ENCODE data around the gene SOX18.

Gene SOX18

DNA sequence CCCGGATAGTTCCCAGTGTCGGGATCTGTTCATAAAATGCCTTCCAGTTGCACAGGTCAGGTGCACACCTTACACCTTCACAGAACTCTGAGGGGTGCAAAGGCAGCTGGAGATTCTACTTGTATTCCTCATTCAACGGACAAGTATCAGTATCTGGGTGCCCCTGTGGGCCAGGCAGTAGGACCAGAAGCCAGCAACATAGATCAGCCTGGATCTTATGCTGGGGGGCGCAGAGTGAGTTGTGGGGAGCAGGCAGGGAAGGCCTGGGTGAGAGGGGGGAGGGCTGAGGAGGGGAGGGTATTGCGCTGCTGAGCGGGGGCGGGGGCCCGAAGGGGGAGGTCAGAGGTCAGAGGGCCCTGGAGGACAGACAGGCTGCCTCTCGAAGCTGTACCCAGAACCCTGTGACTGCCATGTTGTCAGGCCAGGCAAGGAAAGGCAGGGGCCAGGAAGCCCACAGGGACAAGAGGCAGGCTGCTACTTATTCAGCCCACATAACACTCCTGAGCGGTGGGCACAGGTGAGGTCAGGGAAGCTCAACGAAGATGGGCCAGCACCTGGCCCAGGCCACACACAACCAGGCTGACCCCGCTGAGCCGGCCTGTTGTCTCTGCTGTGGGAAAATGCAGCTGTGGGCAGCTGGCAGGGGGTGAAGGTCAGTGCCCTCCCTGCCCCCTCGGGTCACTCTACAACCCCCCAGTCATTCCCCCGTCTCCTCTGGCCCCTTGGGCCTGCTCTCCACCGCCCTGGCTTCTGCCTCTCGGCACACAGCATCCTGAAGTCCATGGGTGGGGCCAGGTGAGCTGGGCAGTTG, 31.6 kb upstream of the SOX18 start:
- no peak for DNase-seq (ENCODE audit: low read depth in 2 of 2)

DNA sequence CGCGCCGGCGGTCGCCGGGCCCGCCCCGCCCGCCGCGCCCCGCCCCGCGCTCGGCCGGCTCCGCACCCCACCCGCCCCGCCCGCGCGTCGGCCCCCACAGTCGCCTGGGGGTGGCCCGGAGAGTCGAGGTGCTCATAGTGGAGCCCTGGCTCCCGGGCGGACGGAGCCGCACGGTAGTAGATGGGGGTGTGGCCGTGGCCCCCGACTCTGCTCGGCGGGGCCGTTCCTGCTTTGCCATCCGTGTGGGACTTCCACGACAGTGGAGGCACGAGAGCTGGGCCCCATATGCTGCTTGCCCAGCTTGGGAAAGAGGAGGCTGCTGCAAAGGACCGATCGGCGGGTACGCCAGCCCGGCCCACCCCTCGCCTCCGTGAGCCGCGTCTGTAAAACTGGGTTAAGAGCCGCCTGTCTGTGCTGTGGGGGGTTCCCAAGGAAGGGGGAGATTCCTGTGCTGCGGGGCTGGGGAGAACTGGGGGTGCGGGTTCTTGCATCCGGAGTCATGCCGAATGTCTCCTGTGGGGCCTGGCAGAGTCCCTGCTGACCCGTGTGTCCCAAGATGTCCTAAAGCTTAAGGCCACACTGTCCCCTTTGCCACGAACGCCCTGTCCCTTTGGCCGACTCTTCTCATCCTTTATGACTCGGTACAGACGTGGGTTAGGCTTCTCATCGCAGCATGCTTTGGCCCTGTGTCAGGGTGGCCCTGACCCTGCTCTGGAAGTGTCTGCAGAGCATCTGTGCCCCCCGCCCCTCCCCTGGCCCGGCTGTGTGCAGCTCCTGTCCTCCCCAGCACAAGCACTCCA, 30.8 kb upstream of the SOX18 start, which contains the start of gene OPRL1:
OPRL1 (plus strand) TSS at position 70 of the 800 bp plus-strand sequence. CDS start 12,639 bp downstream, outside the sequence.
- DNase-seq (ENCODE audit: low read depth in 2 of 2): no peak

DNA sequence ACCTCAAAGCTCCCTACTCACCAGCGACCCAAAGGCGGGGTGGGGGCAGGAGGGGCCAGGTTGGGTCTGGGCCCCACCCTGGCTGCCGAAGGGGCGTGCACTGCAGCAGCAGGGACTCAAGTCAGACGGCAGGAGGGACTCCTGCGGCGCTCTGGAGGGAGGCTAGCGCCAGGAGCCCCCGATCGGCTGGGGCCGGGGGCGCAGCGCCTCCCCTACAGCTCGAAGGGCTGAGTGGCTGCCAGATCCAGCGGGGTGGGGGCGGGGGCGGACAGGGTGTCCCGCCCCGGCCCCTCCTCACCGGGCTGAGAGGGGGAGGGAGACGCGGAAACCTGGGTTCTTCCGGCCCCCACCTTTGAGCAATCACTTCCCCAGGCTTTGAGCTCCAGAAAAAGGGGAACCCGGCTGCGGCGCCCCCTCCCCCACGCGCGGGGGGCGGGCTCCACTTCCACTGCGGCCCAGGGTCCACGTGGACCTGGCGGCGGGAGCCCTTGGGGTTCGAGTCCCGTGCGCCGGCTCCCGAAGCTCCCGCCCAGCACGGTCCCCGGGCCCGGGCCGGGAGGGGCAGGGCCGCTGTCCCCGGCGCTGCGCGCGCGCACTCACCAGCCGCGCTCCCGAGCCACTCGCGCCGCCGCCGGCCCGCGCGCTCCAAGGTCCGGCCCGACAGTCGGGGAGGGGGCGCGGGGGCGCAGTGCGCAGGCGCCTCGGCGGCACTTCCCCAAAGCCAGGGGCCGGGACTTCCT, 30.0 kb upstream of the SOX18 start, which contains the start of gene RGS19:
RGS19 (minus strand) TSS at position 246 of the 740 bp plus-strand sequence. CDS start 2,632 bp downstream, outside the sequence.
- DNase-seq (ENCODE audit: low read depth in 2 of 2): peak in 1 of 2 donors; percentile 34

DNA sequence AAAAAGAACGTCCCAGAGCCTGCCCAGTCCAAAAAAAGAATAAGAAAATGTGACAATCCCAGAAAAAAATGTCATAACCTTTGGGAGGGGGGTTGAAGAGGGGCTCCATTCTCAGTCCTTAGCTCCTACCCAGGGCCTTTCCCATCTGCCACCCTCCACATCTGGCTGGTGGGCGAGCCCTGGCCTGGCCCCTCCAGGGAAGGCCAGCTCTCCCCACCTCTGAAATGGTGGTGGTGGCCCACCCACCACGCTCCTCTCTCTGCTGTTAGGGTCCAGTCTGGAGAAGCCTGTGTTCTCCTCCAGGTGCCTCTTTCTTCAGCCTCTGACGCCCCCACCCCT, 29.5 kb upstream of the SOX18 start:
- DNase-seq (ENCODE audit: low read depth in 2 of 2): no peak

DNA sequence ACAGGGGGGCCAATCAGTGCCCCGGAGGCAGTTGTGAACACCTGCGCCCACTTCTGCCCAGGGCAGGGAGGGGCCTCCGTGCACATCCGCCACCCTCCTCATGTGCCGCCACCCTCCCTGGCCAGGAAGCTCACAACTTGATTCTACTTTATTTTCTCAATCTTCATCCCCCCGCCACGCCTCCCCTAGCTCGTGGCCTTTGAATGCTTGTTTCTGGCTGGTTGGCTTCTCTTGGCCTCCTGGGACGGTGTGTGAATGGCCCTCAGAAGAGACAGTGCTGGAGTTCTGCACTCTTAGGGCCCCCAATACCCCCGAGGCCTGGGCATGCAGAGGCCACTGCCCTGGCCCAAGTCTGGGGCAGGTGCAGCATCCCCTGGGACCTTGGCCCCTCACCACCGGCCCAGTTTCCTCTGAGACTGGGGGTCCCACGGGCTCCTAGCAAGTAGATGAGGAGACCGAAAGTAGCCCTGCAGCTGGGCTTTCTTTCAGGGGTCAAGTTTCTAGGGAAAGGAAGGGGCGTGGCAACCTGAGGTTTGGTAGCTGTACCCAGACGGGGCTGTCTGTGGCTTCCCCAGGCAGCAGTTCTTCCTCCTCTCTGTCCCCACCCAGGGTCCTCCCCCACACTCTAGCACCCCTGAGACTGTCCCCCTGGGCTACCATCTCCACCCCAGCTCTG, 28.6 kb upstream of the SOX18 start:
- DNase-seq (ENCODE audit: low read depth in 2 of 2): no peak

DNA sequence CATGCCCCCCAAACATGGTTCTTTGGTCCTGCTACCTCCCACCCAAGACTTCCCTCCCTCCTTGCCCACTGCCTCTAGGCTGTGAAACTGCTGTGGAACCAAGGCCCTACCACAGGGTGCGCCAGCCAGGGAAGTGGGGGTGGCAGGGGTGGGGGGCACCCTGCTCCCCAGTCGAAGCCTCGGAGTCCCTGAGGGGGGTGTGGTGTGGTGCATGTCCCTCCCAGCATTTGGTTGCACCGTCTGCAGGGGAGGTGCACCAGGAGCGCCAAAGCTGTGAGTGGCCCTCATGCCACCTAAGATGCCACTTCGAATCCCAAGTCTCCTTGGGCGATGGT, 28.1 kb upstream of the SOX18 start:
- no peak for DNase-seq (ENCODE audit: low read depth in 2 of 2)

DNA sequence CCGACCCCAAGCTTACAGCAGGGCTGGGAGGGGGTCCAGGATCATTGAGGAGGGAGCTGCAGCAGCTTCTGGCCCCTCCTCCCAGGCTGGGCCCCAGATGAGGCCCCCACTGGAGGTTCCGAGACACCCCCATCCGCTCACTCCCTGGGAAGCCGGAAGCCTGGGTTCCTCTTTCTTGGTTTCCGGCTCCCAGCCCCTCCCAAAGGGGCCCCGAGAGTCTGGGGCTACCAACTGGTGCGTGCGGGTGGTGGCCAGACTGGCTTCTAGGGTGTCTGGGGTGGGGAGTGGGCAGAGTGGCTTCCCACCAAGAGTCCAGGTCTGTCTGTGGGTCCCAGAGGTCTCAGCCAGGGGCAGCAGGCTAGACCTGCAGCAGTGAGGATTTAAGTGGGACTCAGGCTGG, 27.7 kb upstream of the SOX18 start:
- no peak for DNase-seq (ENCODE audit: low read depth in 2 of 2)

DNA sequence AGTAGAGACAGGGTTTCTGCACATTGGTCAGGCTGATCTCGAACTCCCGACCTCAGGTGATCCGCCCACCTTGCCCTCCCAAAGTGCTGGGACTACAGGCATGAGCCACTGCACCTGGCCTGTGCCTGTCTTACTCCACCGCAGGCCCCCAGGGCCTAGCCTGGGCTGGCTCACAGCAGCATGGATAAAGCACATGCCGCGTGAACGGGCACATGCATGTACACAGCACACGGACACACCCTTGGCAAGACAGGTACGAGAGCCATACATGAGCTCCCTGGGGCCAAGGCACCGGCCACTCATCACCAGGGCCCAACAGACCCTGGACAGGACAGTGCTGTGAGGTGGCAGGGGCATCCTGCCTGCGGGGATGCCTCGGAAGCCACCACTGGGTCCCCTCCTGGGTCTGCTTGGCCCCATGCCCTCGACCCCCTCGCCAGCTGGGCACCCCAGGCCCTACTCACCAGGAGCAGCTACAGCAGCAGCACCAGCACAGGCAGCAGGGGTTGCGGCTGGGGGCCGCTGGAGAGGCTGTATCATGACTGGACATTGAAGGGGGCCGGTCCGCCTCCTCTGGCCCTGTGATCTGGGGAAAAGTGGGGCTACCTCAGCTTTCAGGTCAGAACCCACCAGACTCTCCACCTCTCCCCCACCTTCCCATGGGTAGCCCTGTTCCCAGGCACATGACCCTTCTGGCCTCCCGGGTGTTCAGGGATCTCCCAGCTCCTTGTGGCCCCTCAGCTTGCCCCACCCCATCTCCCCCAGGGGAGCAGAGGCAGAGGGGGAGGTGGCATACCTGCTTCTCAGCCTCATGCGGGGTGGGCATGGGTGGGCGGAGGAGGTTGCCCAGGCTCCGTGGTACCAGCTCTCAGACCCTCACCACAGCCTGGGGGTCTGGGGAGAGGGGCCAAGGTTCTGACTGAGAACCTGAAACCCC, 26.9 kb upstream of the SOX18 start:
- no peak for DNase-seq (ENCODE audit: low read depth in 2 of 2)

DNA sequence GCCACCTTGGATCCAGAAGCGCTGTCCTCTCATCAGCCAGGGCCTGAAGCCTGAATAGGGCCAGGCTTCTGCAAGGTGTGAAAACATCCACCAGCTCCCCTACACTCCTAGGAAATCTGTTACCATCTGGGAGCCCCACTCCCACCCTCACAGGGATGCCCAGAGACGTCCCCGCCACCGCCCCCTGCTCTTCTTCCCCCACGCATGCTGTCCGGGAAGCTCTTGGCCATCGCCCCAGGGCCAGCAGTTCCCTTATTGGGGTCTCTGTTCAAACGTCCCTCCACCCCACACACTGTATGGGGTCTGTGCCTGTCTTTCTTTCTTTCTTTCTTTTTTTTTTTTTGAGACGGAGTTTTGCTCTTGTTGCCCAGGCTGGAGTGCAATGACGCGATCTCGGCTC, 26.1 kb upstream of the SOX18 start:
- DNase-seq (ENCODE audit: low read depth in 2 of 2): no peak

DNA sequence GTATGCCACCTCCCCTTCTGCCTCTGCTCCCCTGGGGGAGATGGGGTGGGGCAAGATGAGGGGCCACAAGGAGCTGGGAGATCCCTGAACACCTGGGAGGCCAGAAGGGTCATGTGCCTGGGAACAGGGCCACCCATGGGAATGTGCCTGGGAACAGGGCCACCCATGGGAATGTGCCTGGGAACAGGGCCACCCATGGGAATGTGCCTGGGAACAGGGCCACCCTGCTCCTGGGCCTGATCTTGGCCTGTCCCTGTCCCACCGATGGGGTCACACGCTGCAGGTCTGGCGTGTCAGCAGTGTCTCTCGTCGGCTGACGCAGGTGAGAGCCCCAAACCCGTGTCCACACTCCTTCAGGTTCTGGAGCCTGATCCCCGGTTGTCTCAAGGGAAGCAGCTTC, 25.5 kb upstream of the SOX18 start:
- no peak for DNase-seq (ENCODE audit: low read depth in 2 of 2)

DNA sequence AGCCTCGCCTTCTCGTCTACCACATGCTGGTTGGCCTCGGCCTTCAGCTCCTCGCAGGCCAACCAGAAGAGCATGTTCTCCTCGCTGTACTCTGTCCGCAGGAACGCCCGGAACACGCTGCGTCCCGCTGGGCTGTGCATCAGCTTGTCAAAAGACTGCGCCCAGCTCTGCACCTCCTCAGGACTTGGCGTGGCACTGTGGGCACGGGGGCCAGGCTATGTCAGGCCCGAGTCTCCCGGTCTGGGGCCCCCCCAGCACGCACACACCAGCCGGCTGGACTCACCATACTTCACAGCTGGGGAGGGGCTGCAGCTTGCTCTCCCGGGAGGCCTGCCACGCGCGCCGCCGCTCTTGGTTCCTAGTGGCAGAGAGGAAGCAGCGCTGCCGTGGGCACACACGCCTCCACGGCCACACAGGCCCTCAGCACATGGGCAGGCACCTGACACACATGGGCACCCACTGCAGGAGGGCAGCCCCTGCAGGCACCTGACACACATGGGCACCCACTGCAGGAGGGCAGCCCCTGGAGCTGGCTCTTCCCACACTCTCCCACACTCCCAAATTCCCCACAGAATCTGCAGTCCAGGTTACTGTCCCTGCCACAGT, 24.8 kb upstream of the SOX18 start:
- no peak for DNase-seq (ENCODE audit: low read depth in 2 of 2)

DNA sequence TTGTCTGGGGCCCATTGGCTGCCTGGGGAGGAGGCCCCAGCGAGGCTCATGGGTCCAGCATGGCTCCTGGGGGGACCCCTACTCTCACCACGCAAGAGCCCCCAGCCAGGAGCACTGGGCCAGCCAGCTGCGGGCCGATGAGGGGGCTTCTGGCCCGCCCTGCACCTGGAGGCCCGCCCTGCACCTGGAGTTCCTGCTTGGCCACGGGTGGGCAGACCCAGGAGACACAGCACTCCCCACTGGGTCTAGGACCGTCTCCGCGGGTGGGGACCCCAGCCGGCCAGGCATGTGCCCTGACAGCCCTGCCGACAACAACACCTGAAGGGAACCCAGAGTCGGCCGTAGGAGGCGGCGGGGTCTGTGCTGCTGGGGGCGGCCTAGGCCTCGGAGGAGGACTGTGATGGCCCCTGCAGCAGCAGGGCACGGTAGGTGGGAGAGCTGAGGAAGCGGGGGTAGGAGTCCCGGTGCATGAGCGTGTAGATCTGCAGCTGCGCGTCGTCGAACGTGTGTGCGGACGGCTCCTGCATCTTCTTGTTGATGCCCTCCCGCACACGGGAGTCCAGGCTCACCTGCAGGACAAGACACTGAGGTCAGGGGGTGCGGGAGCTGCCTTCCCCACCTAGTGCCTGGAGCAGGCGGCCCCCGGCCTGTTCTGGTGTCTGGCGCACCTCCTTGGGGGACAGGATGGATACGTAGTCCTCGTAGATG, 24.2 kb upstream of the SOX18 start:
- DNase-seq (ENCODE audit: low read depth in 2 of 2): no peak

DNA sequence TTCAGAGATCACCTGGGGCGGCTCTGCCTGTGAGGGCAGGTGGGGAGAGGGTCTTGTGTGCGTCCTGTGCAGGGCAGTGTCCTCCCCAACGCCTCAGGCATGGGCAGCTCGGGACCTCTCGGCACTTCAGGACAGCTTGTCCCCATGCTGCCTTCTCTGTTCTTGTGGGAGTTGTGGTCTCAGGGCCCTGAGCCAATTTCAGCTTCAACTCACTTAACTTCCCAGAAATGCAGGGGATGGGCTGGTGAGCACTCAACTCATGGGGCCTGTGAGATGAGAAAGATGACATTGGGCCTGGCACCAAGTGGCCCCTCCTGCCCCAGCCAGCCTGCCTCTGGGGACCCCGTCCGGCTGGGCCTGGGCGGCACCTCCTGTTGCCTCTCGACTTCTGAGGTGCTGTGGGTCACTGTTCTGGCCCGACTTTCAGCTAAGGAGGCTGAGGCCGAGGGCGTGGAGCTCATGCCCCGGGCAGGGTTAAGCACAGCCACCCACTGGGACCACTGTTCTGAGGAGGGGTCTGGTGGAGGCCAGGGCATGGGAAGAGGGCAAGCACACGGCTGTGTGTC, 23.1 kb upstream of the SOX18 start:
- DNase-seq (ENCODE audit: low read depth in 2 of 2): no peak

DNA sequence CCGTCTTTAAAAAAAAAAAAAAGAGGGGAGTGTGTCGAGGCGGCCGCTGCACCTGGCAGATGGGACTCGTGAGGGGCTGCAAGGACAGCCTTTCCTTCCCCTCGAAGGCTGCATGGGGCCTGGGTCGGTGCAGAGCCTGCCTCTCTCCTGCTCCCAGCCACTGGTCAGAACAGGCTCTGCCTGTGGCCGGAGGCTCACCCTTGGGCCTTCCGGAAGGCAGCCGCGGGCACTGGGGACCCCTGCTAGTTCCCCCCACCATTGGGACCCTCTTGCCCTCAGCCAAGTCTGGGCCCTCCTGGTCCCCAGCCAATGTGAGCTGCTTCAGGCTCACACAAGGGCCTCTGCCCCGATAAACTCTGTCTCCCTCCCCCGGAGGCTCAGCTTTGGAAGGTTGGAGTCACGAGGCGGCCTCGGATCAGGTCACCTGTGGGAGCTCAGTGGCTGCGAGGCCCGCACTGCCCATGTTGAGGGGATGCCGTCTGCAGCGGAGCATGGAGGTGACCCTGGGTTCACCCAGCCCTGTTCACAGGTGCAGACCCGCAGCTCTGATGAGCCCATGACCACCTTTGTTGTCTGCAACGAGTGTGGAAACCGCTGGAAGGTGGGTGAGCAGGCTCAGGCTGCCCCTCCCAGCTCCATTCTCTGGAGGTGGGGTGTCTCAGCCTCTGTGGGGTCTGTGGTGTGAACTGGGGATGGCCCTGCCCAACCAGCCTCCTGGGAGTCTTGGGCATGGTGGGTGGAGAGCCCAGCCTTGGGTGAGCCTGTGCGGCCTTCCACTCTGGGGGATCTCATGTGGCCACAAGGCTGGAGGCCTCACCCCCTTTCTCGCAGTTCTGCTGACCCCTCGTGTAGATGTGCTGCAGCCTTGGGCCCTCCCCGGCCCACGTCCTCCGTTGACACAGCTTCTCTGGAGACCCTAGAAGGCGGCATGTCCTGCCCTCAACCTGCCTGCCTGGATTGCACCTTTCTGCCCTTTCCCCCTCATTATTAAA, 22.2 kb upstream of the SOX18 start:
- DNase-seq (ENCODE audit: low read depth in 2 of 2): no peak

DNA sequence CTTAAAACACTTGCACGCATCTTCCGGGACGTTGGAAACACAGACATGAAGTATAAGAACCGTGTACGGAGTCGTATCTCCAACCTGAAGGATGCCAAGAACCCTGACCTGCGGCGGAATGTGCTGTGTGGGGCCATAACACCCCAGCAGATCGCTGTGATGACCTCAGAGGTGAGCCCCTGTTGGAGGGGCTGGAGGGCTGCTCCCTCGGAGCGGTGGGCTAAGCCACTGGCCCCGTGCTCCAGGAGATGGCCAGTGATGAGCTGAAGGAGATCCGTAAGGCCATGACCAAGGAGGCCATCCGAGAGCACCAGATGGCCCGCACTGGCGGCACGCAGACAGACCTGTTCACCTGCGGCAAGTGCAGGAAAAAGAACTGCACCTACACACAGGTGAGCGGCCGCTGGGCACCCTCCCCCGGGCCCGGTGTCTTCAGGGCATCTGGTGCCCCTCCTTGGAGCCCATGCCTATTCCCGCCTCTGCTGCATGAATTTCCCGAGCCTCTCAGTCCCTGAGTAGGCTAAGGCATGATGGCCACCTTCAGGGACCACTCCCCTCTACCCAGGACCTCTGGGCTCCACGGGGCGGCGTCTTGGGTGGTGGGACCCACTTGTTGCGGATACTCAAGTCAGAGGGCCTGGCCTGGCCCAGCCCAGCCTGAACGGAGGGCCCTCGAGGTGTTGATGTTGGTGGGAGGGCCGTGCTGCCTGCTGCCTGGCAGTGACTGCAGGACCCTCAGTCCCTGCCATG, 21.0 kb upstream of the SOX18 start:
- DNase-seq (ENCODE audit: low read depth in 2 of 2): no peak

DNA sequence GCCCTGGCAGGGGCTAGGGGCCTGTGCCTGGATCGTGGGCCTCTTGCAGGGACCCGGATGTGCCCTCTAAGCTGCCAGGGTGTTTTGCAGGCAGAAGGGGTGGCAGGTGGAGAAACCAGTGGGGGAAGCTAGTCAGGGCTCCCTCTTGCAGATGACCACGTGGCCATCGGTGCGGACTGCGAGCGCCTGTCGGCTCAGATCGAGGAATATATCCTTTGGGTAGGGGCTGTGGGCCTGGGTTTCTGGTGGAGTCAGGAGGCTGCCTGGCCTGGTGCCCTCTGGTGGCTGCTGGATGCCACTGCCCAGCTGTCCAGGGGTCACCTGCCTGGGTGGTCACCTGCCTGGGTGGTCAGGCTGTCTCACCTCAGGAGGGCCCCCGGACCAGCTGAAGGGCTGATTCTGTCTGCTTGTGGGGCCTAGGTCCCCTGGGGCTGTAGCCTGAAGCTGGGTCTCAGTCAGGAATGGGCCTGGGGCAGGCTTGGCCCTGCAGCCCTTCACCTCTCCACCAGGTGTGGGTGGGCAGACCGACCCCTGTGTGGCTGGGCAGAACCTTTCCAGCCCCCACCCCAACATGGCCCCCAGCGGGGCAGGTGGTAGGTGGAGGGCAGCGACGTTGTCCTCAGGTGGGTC, 20.3 kb upstream of the SOX18 start:
- DNase-seq (ENCODE audit: low read depth in 2 of 2): no peak

DNA sequence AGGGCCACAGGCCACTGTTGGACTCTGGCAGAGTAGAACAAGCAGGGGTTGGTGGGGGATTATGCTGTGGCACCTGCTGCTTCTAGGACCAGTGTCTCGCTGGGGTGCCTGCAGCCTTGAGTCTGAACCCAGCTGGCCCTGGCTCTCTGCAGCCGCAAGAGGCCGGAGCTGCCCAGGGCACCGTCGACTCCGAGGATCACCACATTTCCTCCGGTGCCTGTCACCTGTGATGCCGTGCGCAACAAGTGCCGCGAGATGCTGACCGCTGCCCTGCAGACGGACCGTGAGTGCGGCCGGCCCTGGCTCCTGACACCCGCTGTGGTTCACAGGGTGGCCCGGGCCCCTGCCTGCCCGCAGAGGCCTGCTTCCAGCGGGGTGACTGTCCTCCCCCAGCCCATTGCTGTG, 19.8 kb upstream of the SOX18 start:
- no peak for DNase-seq (ENCODE audit: low read depth in 2 of 2)
